Spleen (tissue), 7 donors: ENCODE results near the gene CFHR5.

Source experiments
- POLR2A ChIP-seq, 3 donors: fragments of 450-650 bp; IDR thresholded peaks; one replicate each; pipeline ENCODE4 v1.5.1; 2017; ENCODE audit warnings: antibody characterized with exemption in 3 of 3, mild to moderate bottlenecking in 1 of 3
- POLR2AphosphoS5 ChIP-seq, 3 donors: sonication (generic); formaldehyde crosslinking; IDR thresholded peaks; one replicate each; pipeline ENCODE4 v1.5.1; 2017; ENCODE audit warnings: antibody characterized with exemption in 3 of 3
- TF ChIP-seq, protein P1 (sequence below), 11 experiments: fragments of 200-600 bp in 7 of 11; fragments of 450-650 bp in 4 of 11; sonication (generic) in 4 of 11; IDR thresholded peaks in 8 of 11; conservative IDR thresholded peaks in 3 of 11; 1 replicate in 7 of 11; 2 replicates in 4 of 11; pipeline versions ENCODE4 v1.4.0 to v1.8.0; 2016 to 2021; ENCODE audit warnings: antibody characterized with exemption in 11 of 11, inconsistent platforms in 4 of 11, mild to moderate bottlenecking in 1 of 11
- donor health status: DM: no; HTN: no; CAD: no; lungs with moderate emphysema.
- donor health status: DM: no; HTN: no; CAD: no.
- donor health status: DM: no; HTN: no; CAD: no.

DNA sequence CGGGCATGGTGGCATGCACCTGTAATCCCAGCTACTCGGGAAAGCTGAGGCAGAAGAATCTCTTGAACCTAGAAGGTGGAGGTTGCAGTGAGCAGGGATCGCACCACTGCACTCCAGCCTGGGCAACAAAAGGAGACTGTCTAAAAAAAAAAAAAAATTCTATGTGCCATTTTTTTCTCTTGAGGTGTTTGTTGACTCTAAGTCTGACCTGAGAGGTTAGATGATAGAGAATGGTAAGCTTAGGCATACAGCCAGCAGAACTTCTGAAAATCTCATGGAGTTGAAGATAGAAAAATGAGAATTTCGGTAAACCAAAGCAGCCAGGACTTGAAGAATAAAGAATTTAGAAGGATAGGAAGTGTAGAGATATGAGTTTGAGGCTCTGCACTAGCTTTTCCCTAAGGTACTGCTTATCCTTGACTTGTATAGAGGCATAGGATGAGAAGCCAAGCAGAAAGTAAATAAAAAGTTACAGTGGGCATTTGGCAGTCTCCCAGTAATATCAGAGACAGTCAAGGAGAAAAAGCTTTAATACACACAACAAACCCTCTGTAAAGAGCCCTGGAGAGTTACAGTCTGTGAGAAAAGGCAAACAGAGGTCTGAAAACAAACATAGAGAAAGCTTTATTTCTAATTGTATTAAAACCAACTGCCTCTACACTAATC lies 65.5 kb downstream of the CFHR5 start:
- TF ChIP-seq POLR2A (IDR thresholded peaks at IDR 0.05), result no peak
- TF ChIP-seq, protein P1, sequence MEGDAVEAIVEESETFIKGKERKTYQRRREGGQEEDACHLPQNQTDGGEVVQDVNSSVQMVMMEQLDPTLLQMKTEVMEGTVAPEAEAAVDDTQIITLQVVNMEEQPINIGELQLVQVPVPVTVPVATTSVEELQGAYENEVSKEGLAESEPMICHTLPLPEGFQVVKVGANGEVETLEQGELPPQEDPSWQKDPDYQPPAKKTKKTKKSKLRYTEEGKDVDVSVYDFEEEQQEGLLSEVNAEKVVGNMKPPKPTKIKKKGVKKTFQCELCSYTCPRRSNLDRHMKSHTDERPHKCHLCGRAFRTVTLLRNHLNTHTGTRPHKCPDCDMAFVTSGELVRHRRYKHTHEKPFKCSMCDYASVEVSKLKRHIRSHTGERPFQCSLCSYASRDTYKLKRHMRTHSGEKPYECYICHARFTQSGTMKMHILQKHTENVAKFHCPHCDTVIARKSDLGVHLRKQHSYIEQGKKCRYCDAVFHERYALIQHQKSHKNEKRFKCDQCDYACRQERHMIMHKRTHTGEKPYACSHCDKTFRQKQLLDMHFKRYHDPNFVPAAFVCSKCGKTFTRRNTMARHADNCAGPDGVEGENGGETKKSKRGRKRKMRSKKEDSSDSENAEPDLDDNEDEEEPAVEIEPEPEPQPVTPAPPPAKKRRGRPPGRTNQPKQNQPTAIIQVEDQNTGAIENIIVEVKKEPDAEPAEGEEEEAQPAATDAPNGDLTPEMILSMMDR (IDR thresholded peaks at IDR 0.05 in 8 of 11, conservative IDR thresholded peaks at IDR 0.05 in 3 of 11), result no peak
- no peak for TF ChIP-seq POLR2AphosphoS5 (IDR thresholded peaks at IDR 0.05)
